ENCODE measurements around the gene MRPL16.

The MRPL16 gene

GRCh38 chr11:59770319-59770718, 40.3 kb downstream of the MRPL16 start:
- no peak for DNase-seq

DNA sequence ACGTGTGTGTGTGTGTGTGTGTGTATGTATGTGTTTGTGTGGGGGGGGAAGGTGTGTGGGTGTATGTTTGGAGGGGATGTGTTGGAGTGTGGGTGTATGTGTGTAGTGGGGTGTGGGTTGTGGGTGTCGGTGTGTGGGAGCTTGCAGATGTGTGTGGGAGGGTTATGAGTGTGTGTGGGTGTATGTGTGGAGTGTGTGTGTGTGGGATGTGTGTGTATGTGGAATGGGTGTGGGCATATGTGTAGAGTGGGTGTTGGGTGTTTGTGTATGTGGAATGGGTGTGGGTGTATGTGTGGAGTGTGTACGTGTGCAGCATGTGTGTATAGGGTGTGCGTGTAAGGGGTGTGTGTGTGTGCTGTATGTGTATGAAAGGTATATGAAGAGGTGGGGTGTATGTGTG, 40.8 kb downstream of the MRPL16 start:
- DNase-seq, result no peak

GRCh38 chr11:59769111-59769510, 41.5 kb downstream of the MRPL16 start:
- DNase-seq, result no peak

DNA sequence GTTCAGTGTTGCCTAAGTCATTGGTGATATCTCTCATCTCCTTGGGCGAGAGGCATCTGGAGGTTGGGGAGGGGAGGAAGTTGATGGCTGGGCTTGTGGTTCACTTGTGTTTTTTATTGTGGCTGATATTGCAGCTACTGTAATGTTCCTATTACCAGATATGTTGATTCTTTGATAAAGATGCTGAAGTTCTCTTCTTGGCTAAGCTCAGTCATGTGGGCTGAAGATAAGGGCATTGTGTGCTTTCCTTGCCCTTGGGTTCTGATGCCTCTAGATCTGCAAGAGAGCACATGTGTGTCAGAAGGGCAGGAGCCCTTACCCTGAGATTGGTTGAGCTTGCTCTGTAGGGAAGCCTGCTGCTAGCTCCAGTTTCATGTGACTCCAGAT, 43.4 kb downstream of the MRPL16 start:
- DNase-seq, result no peak

DNA sequence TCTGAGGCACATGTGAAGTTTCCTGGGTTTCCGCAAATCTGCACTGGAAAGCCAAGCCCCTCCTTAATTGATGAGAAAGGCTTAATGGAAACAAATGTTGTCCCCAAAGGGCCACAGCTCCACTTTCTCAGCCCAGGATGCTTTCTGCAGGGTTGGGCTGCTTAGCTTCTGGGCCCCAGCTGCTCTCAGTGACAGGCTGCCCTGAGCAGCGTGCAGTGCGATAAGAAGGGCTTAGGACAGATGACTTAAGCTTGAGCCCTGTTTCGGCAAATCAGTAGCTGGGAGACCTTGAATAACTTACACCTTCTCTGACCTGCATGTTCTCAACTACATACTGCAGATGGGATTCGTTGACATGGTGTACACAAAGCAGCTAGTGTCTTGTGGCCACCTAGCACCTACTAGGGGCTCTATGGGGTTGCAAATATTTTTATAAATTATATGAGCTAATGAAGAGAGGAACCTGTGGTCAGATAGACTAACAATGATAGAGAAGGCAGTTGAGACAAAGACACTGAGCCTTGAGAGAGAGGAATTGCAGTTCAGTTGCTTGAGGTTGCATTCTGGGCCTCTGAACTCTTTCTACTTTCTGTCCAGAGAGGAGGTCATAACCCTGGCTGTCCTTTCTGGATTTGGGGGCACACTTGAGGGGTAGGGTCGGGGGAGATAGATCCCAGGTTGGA, 43.9 kb downstream of the MRPL16 start:
- no peak for DNase-seq

DNA sequence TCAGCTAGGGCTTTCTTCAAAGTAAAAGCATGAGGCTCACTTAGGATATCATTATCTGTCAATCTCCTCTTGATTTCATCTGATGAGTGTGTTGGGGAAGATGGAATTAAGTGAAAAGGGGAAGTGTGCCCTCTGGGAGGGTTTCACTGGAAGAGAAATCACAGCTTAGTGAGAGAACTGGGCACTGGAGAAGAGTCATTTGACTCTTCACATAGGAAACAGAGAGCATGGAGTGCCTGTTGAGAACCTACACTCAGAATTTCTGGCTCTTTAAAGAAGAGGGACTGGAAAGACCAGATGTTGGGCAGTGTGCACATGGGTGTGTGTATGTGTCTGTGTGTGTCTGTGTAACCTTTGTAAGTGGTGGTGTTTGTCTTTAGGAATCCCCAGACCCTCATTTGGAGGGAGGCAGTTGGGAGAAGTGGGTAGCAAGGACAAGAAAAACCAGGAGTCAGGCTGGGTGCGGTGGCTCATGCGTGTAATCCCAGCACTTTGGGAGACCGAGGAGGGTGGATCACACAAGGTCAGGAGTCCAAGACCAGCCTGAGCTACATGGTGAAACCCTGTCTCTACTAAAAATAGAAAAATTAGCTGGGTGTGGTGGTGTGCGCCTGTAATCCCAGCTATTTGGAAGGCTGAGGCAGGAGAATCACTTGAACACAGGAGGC, 45.4 kb downstream of the MRPL16 start:
- no peak for DNase-seq

DNA sequence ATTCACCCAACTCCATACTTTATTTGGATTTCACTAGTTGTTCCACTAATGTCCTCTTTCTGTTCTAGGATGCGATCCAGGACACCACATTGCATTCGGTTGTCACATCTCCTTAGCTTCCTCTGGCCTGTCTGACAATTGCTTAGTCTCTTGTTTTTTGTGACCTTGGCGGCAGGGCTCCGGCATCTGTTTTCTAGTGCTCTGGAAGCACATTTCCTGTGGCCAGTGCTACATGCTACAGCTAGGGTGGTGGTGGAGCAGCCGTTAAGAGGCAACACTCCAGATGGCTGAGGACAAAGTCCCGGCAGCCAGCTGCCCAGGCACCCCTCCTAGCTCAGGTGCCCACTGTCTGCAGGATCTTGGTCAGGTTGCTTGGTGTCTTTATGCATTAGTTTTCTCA, 48.6 kb downstream of the MRPL16 start:
- no peak for DNase-seq

DNA sequence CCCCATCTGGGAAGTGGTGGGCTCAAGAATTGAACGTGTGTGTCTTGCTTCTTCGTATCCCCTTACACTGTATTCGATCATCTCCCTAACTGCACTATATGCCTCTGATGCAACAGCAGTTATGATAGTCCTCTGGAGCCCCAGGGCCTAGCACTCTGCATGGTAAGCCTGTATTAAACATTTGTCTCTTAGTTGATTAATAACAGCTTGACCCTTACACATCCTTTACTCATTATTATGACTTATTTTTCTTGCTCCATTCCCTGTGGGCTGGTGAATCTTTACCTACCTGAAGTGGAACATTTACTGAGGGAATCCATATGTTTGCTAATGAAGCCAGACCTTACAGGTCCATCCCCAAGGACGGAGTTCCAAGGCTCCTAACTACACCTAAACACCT, 49.8 kb downstream of the MRPL16 start:
- no peak for DNase-seq

GRCh38 chr11:59759900-59760299, 50.7 kb downstream of the MRPL16 start:
- no peak for DNase-seq

DNA sequence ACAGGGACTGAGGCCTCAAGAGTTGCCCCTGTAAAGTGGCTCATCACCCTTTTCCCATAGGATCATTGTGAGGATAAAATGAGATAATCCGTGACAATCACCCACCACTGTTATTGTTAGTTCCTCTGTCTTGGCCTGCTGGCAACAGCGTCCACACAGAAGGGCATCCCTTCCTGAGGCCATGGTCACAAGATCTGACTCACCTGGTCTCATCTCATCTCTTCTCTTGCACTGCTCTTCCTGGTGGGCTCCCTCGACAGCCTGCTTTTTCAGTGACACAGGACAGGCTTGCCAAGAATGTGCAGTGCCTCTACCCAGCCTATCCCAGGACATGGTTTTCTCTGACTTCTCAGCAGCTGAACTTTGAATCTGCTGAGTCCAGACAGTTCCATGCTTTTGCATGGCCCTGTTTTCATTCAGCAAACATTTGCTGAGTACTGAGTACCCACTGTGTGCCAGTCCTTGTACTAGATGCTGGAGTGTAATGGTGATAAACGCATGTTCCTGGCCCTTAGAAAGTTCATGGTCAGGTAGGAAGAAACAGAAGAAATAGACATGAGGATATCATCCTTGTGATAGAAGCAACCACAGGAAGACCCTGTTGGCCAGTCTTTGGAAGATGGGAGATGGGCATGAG, 52.1 kb downstream of the MRPL16 start:
- DNase-seq, result no peak

DNA sequence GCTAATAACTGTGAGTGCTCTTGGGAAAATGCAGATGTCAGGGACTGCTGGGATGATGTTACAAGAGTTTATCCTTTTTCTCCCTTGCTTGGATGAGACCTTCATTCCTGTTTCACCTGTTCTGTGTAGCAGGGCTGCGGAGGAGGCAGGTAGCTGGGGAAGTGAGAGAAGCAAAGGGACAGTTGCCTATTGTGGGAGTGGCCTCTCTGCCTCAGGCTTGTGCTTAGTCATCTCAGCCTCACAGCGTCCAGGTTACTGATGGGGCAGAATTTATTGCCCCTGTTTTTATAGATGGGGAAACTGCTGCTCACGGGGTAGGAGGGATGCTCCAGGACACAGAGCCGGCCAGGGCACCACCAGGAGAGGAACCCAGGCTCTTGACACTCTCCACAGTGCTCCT, 53.7 kb downstream of the MRPL16 start:
- DNase-seq, result no peak

- no peak for DNase-seq
These were observed 54.1 kb downstream of the MRPL16 start for GRCh38 chr11:59756558-59756840.
